PC-9 (cell line): ENCODE measurements around the gene L3MBTL3. TPM values are rescaled to one million over a fixed set of nuclear protein-coding genes. Genes with fewer than 3 reads are reported as not detected.
"Not testable (repeated sequence)": the region's sequence is repeated elsewhere in the genome, so short reads cannot be mapped to it uniquely, and the experiment has no call there.

Experiments
- BruUV-seq: library from RNA; stranded (reverse); fragments of 400-500 nt; replicated peaks from 2 replicates; lab custom pipeline; 2021; lab: Mats Ljungman, UMichigan
- CTCF ChIA-PET: fragments of 300-600 bp; sonication (Branson Sonifier 250); formaldehyde crosslinking; loops from one replicate; lab custom pipeline; 2022; ENCODE audit warnings: antibody characterized with exemption; lab: Charles Lee
- POLR2A ChIA-PET: fragments of 300-600 bp; sonication (Branson Sonifier 250); formaldehyde crosslinking; loops from one replicate; lab custom pipeline; 2022; ENCODE audit warnings: antibody characterized with exemption; ENCODE audit not compliant: unreplicated experiment; lab: Charles Lee
- DNase-seq, 2 experiments: peaks; one replicate each; pipeline versions ENCODE4 v3.0.0 to v3.0.0-alpha.2; 2015 to 2022; ENCODE audit warnings: mixed read lengths in 1 of 2
- H2AFZ ChIP-seq: fragments of 200-600 bp; sonication (generic); 2 replicates; pipeline ENCODE4 v1.8.1; 2017; ENCODE audit warnings: antibody characterized with exemption
- H3F3A ChIP-seq: fragments of 200-600 bp; sonication (generic); 2 replicates; pipeline ENCODE4 v1.8.1; 2017; ENCODE audit warnings: antibody characterized with exemption, mild to moderate bottlenecking, low read depth; ENCODE audit not compliant: insufficient read depth
- H3K27ac ChIP-seq: fragments of 200-600 bp; sonication (generic); 2 replicates; pipeline ENCODE4 v1.6.1; 2016; ENCODE audit warnings: mixed run types
- H3K27me3 ChIP-seq: fragments of 200-600 bp; sonication (generic); 2 replicates; pipeline ENCODE4 v1.6.1; 2016; ENCODE audit warnings: low read depth, mixed run types; ENCODE audit not compliant: insufficient read depth
- H3K36me3 ChIP-seq: fragments of 200-600 bp; sonication (generic); 2 replicates; pipeline ENCODE4 v1.6.1; 2016; ENCODE audit warnings: low read depth, mixed run types
- H3K4me1 ChIP-seq: fragments of 200-600 bp; sonication (generic); replicated peaks from 2 replicates; pipeline ENCODE4 v1.6.1; 2016; ENCODE audit warnings: mixed run types; ENCODE audit not compliant: insufficient read depth
- H3K4me2 ChIP-seq: fragments of 200-600 bp; sonication (generic); 2 replicates; pipeline ENCODE4 v1.6.1; 2017; ENCODE audit warnings: mixed run types
- H3K4me3 ChIP-seq: fragments of 200-600 bp; sonication (generic); 2 replicates; pipeline ENCODE4 v1.6.1; 2016; ENCODE audit warnings: mixed run types
- H3K79me2 ChIP-seq: fragments of 200-600 bp; sonication (generic); 2 replicates; pipeline ENCODE4 v1.6.1; 2017; ENCODE audit warnings: low read depth, mixed run types
- H3K9me2 ChIP-seq: fragments of 200-600 bp; sonication (generic); 2 replicates; pipeline ENCODE4 v1.8.1; 2017; ENCODE audit warnings: mild to moderate bottlenecking; ENCODE audit not compliant: insufficient read depth
- H3K9me3 ChIP-seq: fragments of 200-600 bp; sonication (generic); 2 replicates; pipeline ENCODE4 v1.8.1; 2016; ENCODE audit warnings: low read depth; ENCODE audit not compliant: insufficient read depth
- H4K20me1 ChIP-seq: fragments of 200-600 bp; sonication (generic); 2 replicates; pipeline ENCODE4 v1.8.1; 2017; ENCODE audit not compliant: insufficient read depth
- EZH2 ChIP-seq: fragments of 200-600 bp; sonication (generic); IDR thresholded peaks from 2 replicates; pipeline ENCODE4 v1.8.0; 2017; ENCODE audit warnings: antibody characterized with exemption, low read depth
- intact Hi-C: fragments of 100-400 bp; cut with micrococcal nuclease; formaldehyde crosslinking; loops from one replicate; pipeline ENCODE4 v1.10.0; 2022; ENCODE audit not compliant: unreplicated experiment
- total RNA-seq: library from RNA; stranded (reverse); gene quantifications from 2 replicates; pipeline ENCODE4 v1.2.3, GENCODE V29; 2021
- TF ChIP-seq, protein P1 (sequence below): fragments of 200-600 bp; sonication (generic); conservative IDR thresholded peaks from 2 replicates; pipeline ENCODE4 v1.6.1; 2017; ENCODE audit warnings: mixed run types, antibody characterized with exemption, mild to moderate bottlenecking, moderate library complexity

Gene L3MBTL3
- total RNA-seq, 1 experiment from 2014 or later: 6.1 TPM

DNA sequence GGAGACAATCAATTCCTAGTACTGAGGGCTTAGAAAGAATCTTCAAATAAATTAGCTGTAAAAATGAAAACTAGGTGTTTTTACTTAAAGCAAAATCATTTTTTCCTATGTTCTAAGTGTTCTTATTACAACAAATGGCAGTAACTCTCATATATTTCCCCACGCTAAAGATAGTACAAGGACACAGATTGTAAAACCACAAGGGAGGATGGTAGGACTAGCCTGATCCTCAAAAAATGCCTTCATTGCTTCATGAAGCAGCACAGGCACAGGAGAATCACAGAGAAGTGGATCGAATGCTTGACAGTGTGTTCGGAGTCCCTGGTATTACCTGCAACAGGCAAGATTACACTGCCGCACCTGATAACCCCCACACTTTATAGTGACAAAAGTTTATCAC lies 145.9 kb downstream of the L3MBTL3 start:
- Histone ChIP-seq H3K4me2 (no peak overlapping the region), H3F3A (no peaks in the 10 kb centered on the region), H3K27me3 (no peaks in the 10 kb centered on the region), H3K36me3 (no peaks in the 10 kb centered on the region), H3K9me2 (no peaks in the 10 kb centered on the region), H3K9me3 (no peaks in the 10 kb centered on the region), H3K4me3 (no peak overlapping the region), H3K79me2 (no peaks in the 10 kb centered on the region), H3K4me1 (no peaks in the 10 kb centered on the region), H2AFZ (no peak overlapping the region), H4K20me1 (no peaks in the 10 kb centered on the region), H3K27ac (no peak overlapping the region)
- no TSS peak for BruUV-seq
- intact Hi-C loops: no loop called here
- ChIA-PET CTCF (no interaction called here), POLR2A (no interaction called here)
- DNase-seq: no peak
- TF ChIP-seq EZH2: no peak
- TF ChIP-seq, protein P1, sequence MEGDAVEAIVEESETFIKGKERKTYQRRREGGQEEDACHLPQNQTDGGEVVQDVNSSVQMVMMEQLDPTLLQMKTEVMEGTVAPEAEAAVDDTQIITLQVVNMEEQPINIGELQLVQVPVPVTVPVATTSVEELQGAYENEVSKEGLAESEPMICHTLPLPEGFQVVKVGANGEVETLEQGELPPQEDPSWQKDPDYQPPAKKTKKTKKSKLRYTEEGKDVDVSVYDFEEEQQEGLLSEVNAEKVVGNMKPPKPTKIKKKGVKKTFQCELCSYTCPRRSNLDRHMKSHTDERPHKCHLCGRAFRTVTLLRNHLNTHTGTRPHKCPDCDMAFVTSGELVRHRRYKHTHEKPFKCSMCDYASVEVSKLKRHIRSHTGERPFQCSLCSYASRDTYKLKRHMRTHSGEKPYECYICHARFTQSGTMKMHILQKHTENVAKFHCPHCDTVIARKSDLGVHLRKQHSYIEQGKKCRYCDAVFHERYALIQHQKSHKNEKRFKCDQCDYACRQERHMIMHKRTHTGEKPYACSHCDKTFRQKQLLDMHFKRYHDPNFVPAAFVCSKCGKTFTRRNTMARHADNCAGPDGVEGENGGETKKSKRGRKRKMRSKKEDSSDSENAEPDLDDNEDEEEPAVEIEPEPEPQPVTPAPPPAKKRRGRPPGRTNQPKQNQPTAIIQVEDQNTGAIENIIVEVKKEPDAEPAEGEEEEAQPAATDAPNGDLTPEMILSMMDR: no peak

DNA sequence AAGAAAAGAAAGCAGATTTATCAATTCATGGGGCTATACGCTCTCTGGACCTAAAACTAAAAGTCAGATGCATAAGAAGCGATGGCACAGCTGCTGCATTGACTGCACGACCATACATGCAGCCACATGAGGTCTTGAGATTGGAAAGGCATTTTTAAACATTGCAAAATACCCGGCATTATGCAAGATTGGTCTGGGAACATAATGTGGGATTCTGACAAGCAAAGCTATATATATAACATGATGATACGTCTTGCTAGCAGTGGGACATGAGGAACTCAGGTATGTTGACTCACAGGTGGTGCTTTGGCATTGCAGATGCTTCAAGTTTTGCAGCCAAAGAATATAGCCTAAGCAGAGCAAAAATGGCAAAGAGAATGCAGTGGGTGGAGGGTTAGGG lies 149.3 kb downstream of the L3MBTL3 start:
- BruUV-seq: no TSS peak
- no peak for DNase-seq
- Histone ChIP-seq H3K4me1 (no peaks in the 10 kb centered on the region), H4K20me1 (no peaks in the 10 kb centered on the region), H2AFZ (no peak overlapping the region), H3K4me2 (0 out of 2 replicates have a peak overlapping the region, but pooled peaks have one; percentile 15), H3K36me3 (no peaks in the 10 kb centered on the region), H3K79me2 (no peaks in the 10 kb centered on the region), H3K4me3 (no peak overlapping the region), H3K9me3 (no peaks in the 10 kb centered on the region), H3K27ac (no peak overlapping the region), H3K27me3 (no peaks in the 10 kb centered on the region), H3K9me2 (no peaks in the 10 kb centered on the region), H3F3A (no peaks in the 10 kb centered on the region)
- POLR2A ChIA-PET: no interaction called here
- TF ChIP-seq EZH2: no peak
- TF ChIP-seq, protein P1: no peak
- CTCF ChIA-PET: interaction anchor here (0.6 kb wide), 1 partner anchor 11 kb away, joined by 5 read pairs; no protein-coding TSS in a partner anchor
- intact Hi-C loops: no loop called here

DNA sequence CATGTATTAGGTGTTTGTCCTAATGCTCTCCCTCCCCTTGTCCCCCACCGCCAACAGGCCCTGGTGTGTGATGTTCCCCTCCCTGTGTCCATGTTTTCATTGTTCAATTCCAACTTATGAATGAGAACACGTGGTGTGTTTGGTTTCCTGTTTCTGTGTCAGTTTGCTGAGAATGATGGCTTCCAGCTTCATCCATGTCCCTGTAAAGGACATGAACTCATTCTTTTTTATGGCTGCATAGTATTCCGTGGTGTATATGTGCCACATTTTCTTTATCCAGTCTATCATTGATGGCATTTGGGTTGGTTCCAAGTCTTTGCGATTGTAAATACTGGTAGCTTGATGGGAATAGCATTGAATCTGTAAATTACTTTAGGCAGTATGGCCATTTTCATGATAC lies 151.8 kb downstream of the L3MBTL3 start:
- intact Hi-C loops, H4K20me1 ChIP-seq, H3K4me3 ChIP-seq, H3K4me2 ChIP-seq, H3K79me2 ChIP-seq, H3K9me2 ChIP-seq, H3K9me3 ChIP-seq, H2AFZ ChIP-seq, H3K36me3 ChIP-seq, H3F3A ChIP-seq, H3K27me3 ChIP-seq, CTCF ChIA-PET, POLR2A ChIA-PET, DNase-seq, H3K27ac ChIP-seq, H3K4me1 ChIP-seq, BruUV-seq: not testable (repeated sequence)

DNA sequence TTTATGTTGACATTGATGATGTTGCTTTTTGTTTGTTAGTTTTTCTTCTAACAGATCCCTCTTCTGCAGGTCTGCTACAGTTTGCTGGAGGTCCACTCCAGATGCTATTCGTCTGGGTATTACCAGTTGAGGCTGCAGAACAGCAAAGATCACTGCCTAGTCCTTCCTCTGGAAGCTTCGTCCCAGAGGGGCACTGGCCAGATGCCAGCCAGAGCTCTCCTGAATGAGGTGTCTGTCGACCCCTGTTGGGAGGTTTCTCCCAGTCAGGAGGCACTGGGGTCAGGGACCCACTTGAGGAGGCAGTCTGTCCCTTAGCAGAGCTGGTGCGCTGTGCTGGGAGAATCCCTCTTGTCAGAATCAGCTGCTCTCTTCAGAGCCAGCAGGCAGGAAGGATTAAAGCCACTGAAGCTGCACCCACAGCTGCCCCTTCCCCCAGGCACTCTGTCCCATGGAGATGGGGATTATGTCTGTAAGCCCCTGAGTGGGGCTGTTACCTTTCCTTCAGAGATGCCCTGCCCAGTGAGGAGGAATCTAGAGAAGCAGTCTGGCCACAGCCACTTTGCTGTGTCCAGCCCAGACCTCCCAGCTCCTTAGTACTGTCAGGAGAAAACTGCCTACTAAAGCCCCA lies 155.1 kb downstream of the L3MBTL3 start:
- H3K9me3 ChIP-seq, BruUV-seq, H3K27me3 ChIP-seq, H3K4me2 ChIP-seq, H3K36me3 ChIP-seq, intact Hi-C loops, H3K27ac ChIP-seq, POLR2A ChIA-PET, H3K4me3 ChIP-seq, H3F3A ChIP-seq, CTCF ChIA-PET, H4K20me1 ChIP-seq, H3K79me2 ChIP-seq, H2AFZ ChIP-seq, H3K9me2 ChIP-seq, H3K4me1 ChIP-seq, DNase-seq: not testable (repeated sequence)
